ENCODE measurements around the gene OMA1. TPM values are rescaled to one million over a fixed set of nuclear protein-coding genes. Genes with fewer than 3 reads are reported as not detected.

Gene OMA1
- total and polyA plus RNA-seq, 2 donors (not counting 1 experiment from before 2014, with no cell fraction given) = 14.6 to 47.1 TPM

- H2AFZ ChIP-seq (ENCODE audit: low read length) = no peak overlapping the region
- H3K9ac ChIP-seq (ENCODE audit: insufficient read depth, low read length) = no peak overlapping the region
- TF ChIP-seq EZH2 (IDR thresholded peaks at IDR 0.05; ENCODE audit: low read length, missing control alignments) (no peak), CTCF (conservative IDR thresholded peaks at IDR 0.05 in 1 of 2, IDR thresholded peaks at IDR 0.05 in 1 of 2; ENCODE audit: low read depth in 1 of 2, low read length in 2 of 2) (no peak)
- H3K79me2 ChIP-seq (ENCODE audit: control insufficient read depth, insufficient read depth, low read length) = no peaks in the 10 kb centered on the region
- no peaks in the 10 kb centered on the region for H3K36me3 ChIP-seq (ENCODE audit: control insufficient read depth, insufficient read depth, low read length)
- DNase-seq (ENCODE audit: low read depth in 2 of 2) = no peak
- no peak overlapping the region for H3K4me3 ChIP-seq (replicated peaks in 1 of 4; ENCODE audit: control extremely low read depth in 1 of 4, insufficient read depth in 1 of 4, low read depth in 3 of 4, low read length in 4 of 4)
- H3K27me3 ChIP-seq (ENCODE audit: control insufficient read depth, insufficient read depth, low read length) = peaks cover 2% of the 10 kb centered on the region
- H3K4me2 ChIP-seq (ENCODE audit: extremely low read depth, insufficient read depth, low read length) = no peak overlapping the region
- no peaks in the 10 kb centered on the region for H3K4me1 ChIP-seq (ENCODE audit: control insufficient read depth, extremely low read depth, insufficient read depth, low read length)
- H3K27ac ChIP-seq (ENCODE audit: insufficient read depth, low read length) = no peak overlapping the region
- no peaks in the 10 kb centered on the region for H4K20me1 ChIP-seq (ENCODE audit: control insufficient read depth, extremely low read depth, insufficient read depth, low read length)
- no peaks in the 10 kb centered on the region for H3K9me3 ChIP-seq (ENCODE audit: control insufficient read depth, insufficient read depth, low read depth, low read length)
Measured at GRCh38 chr1:58548371-58548770, 1.8 kb upstream of the OMA1 start.

DNA sequence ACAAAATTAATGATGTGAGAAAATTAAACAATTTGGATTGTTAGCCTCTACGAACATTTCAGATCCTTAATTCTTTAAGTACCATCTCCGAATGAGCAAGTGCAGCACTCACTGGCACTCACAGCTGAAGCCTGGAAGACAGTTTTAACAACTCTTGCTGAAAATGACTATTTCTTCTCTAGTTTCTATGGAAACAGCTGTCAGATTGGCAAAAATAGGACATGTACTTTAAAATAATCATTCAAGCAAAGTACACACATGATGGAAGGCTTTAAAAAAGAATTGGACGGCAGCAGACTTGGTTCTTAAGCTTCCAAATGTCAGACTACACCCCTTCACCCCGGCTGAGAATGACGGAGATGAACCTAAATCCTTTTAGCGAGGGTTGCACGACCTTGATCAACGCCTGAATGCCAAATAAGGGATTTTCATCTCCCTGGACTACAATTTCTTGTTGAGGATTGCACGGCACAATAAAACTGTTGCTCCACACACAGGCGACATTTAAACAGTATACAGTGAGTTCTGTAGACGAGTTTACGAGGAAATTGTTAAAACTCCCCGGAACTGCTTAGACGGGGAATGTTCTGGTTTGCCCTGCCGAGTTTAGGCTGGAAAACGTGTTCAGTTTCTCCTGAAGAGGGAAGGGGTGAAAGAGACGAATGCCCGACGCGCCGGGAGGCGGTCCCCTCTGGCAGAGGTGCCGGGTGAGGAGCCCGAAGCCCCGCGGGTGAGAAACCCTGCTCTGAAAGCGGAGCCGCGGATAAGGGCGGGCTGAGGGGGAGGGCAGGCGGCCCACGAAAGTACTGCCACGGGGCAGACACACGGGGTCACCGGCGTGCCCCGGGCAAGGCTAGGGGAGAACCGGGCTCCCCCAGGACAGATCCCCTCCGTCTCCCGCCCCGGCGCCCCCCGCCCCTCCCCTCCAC, 671 bp downstream of the OMA1 start:
- TF ChIP-seq CTCF (conservative IDR thresholded peaks at IDR 0.05 in 1 of 2, IDR thresholded peaks at IDR 0.05 in 1 of 2; ENCODE audit: low read depth in 1 of 2, low read length in 2 of 2) = no peak
- no peak for TF ChIP-seq EZH2 (IDR thresholded peaks at IDR 0.05; ENCODE audit: low read length, missing control alignments)
- peak overlapping the region; percentile 58 for H2AFZ ChIP-seq (ENCODE audit: low read length)
- H3K79me2 ChIP-seq (ENCODE audit: control insufficient read depth, insufficient read depth, low read length) = no peaks in the 10 kb centered on the region
- no peaks in the 10 kb centered on the region for H4K20me1 ChIP-seq (ENCODE audit: control insufficient read depth, extremely low read depth, insufficient read depth, low read length)
- H3K9me3 ChIP-seq (ENCODE audit: control insufficient read depth, insufficient read depth, low read depth, low read length) = no peaks in the 10 kb centered on the region
- H3K27me3 ChIP-seq (ENCODE audit: control insufficient read depth, insufficient read depth, low read length) = no peaks in the 10 kb centered on the region
- no peaks in the 10 kb centered on the region for H3K4me1 ChIP-seq (ENCODE audit: control insufficient read depth, extremely low read depth, insufficient read depth, low read length)
- peak overlapping the region; percentile 89 for H3K9ac ChIP-seq (ENCODE audit: insufficient read depth, low read length)
- peak overlapping the region; percentile 39 to 97 (median 73) for H3K4me3 ChIP-seq (replicated peaks in 1 of 4; ENCODE audit: control extremely low read depth in 1 of 4, insufficient read depth in 1 of 4, low read depth in 3 of 4, low read length in 4 of 4)
- peak overlapping the region; percentile 85 for H3K27ac ChIP-seq (ENCODE audit: insufficient read depth, low read length)
- DNase-seq (ENCODE audit: low read depth in 2 of 2) = peak; percentile 67 to 83
- peak overlapping the region; percentile 59 for H3K4me2 ChIP-seq (ENCODE audit: extremely low read depth, insufficient read depth, low read length)
- H3K36me3 ChIP-seq (ENCODE audit: control insufficient read depth, insufficient read depth, low read length) = no peaks in the 10 kb centered on the region

DNA sequence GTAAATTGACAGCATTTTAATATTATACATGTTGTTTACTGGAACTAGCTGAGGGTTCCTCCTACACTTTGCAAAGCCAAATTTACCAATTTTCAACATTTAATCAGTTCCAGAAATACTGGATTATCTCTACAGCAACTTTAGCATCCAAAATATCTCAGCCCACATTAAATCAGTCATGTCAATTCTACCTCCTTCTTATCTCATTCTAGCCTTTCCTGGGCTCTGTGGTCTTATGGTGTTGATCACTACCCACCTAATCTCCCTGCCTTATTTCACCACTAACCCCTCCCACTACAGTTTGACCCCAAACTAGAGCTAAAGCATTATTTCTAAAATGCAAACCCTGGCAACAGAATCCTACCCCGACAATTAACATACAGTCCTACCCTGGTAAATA, 3.3 kb downstream of the OMA1 start:
- Histone ChIP-seq H3K79me2 (ENCODE audit: control insufficient read depth, insufficient read depth, low read length) (no peaks in the 10 kb centered on the region), H3K4me1 (ENCODE audit: control insufficient read depth, extremely low read depth, insufficient read depth, low read length) (no peaks in the 10 kb centered on the region), H3K27me3 (ENCODE audit: control insufficient read depth, insufficient read depth, low read length) (no peaks in the 10 kb centered on the region), H3K27ac (ENCODE audit: insufficient read depth, low read length) (no peak overlapping the region), H3K9me3 (ENCODE audit: control insufficient read depth, insufficient read depth, low read depth, low read length) (no peaks in the 10 kb centered on the region), H3K4me3 (replicated peaks in 1 of 4; ENCODE audit: control extremely low read depth in 1 of 4, insufficient read depth in 1 of 4, low read depth in 3 of 4, low read length in 4 of 4) (no peak overlapping the region), H3K9ac (ENCODE audit: insufficient read depth, low read length) (no peak overlapping the region), H2AFZ (ENCODE audit: low read length) (no peak overlapping the region), H3K4me2 (ENCODE audit: extremely low read depth, insufficient read depth, low read length) (no peak overlapping the region), H4K20me1 (ENCODE audit: control insufficient read depth, extremely low read depth, insufficient read depth, low read length) (no peaks in the 10 kb centered on the region), H3K36me3 (ENCODE audit: control insufficient read depth, insufficient read depth, low read length) (no peaks in the 10 kb centered on the region)
- no peak for DNase-seq (ENCODE audit: low read depth in 2 of 2)
- TF ChIP-seq EZH2 (IDR thresholded peaks at IDR 0.05; ENCODE audit: low read length, missing control alignments) (no peak), CTCF (conservative IDR thresholded peaks at IDR 0.05 in 1 of 2, IDR thresholded peaks at IDR 0.05 in 1 of 2; ENCODE audit: low read depth in 1 of 2, low read length in 2 of 2) (no peak)
